Hepatocyte (in vitro differentiated cells): Measurements from ENCODE around the gene FOXQ1. TPM values are rescaled to one million over a fixed set of nuclear protein-coding genes. Genes with fewer than 3 reads are reported as not detected.

Source experiments
- DNase-seq: peaks from one replicate; pipeline ENCODE4 v3.0.0-alpha.2; 2016; ENCODE audit warnings: low spot score
- H2AFZ ChIP-seq: fragments of 200-600 bp; sonication (generic); 2 replicates; pipeline ENCODE4 v1.6.0; 2016; ENCODE audit warnings: antibody characterized with exemption, mild to moderate bottlenecking
- H3K27ac ChIP-seq: fragments of 200-600 bp; sonication (generic); 2 replicates; pipeline ENCODE4 v1.5.1; 2016; ENCODE audit warnings: mild to moderate bottlenecking
- H3K27me3 ChIP-seq: fragments of 200-600 bp; sonication (generic); 2 replicates; pipeline ENCODE4 v1.6.1; 2016
- H3K36me3 ChIP-seq: fragments of 200-600 bp; sonication (generic); replicated peaks from 2 replicates; pipeline ENCODE4 v1.5.1; 2016; ENCODE audit warnings: low read depth; ENCODE audit not compliant: insufficient read depth
- H3K4me1 ChIP-seq: fragments of 200-600 bp; sonication (generic); 2 replicates; pipeline ENCODE4 v1.5.1; 2016; ENCODE audit warnings: mild to moderate bottlenecking, moderate library complexity; ENCODE audit not compliant: insufficient read depth
- H3K4me2 ChIP-seq: fragments of 200-600 bp; sonication (generic); 2 replicates; pipeline ENCODE4 v1.6.0; 2016
- H3K4me3 ChIP-seq: fragments of 200-600 bp; sonication (generic); 2 replicates; pipeline ENCODE4 v1.5.1; 2016; ENCODE audit warnings: mild to moderate bottlenecking
- H3K79me2 ChIP-seq: fragments of 200-600 bp; sonication (generic); 2 replicates; pipeline ENCODE4 v1.6.0; 2017; ENCODE audit warnings: mild to moderate bottlenecking
- H3K9me2 ChIP-seq: fragments of 200-600 bp; sonication (generic); replicated peaks from 2 replicates; pipeline ENCODE4 v1.6.0; 2017; ENCODE audit warnings: mild to moderate bottlenecking; ENCODE audit not compliant: insufficient read depth
- H3K9me3 ChIP-seq: fragments of 200-600 bp; sonication (generic); 2 replicates; pipeline ENCODE4 v1.5.1; 2016; ENCODE audit warnings: low read depth, mild to moderate bottlenecking
- H4K20me1 ChIP-seq: fragments of 200-600 bp; sonication (generic); 2 replicates; pipeline ENCODE4 v1.6.0; 2016; ENCODE audit warnings: mild to moderate bottlenecking; ENCODE audit not compliant: insufficient read depth, poor library complexity, severe bottlenecking
- CTCF ChIP-seq: fragments of 200-600 bp; sonication (generic); IDR thresholded peaks from 2 replicates; pipeline ENCODE4 v1.5.1; 2016; ENCODE audit warnings: antibody characterized with exemption, mild to moderate bottlenecking; ENCODE audit not compliant: poor library complexity
- EZH2 ChIP-seq: fragments of 200-600 bp; sonication (generic); IDR thresholded peaks from 2 replicates; pipeline ENCODE4 v1.6.1; 2016; ENCODE audit warnings: antibody characterized with exemption, mild to moderate bottlenecking, borderline replicate concordance
- EZH2phosphoT487 ChIP-seq: fragments of 200-600 bp; sonication (generic); IDR thresholded peaks from one replicate; pipeline ENCODE4 v1.6.1; 2018; ENCODE audit warnings: antibody characterized with exemption, mild to moderate bottlenecking, low read depth, moderate library complexity; ENCODE audit not compliant: unreplicated experiment, severe bottlenecking
- WGBS: methylation state at CpG from one replicate; pipeline ENCODE4 v1.1.6; 2016; ENCODE audit warnings: low lambda C conversion rate; ENCODE audit errors: missing lambda C conversion rate; 5-methylcytosine and 5-hydroxymethylcytosine counted together
- polyA plus RNA-seq: library from polyadenylated mRNA; unstranded; fragments of >200 nt; fragmentation: Nextera tagmentation; extraction: Ambion mirVana; gene quantifications from 2 replicates; pipeline ENCODE4 v1.2.1, GENCODE V29; 2016
- total RNA-seq: library from RNA; depleted of rRNA; stranded (reverse); fragments of >200 nt; gene quantifications from 2 replicates; pipeline ENCODE4 v1.2.3, GENCODE V29; 2014

FOXQ1 gene
- total and polyA plus RNA-seq, 2 experiments from 2014 or later: 12.8 to 25.9 TPM

GRCh38 chr6:1279065-1279464 is 32.8 kb upstream of the FOXQ1 start:
- H3K27me3 ChIP-seq: no peaks in the 10 kb centered on the region
- H3K9me3 ChIP-seq: no peaks in the 10 kb centered on the region
- H3K4me1 ChIP-seq: no peaks in the 10 kb centered on the region
- no peak overlapping the region for H3K4me3 ChIP-seq
- no peak overlapping the region for H3K27ac ChIP-seq
- H4K20me1 ChIP-seq: no peaks in the 10 kb centered on the region
- H3K36me3 ChIP-seq: no peaks in the 10 kb centered on the region
- DNase-seq: no peak
- 84% methylated on average over 4 of the region's 4 CpGs for WGBS
- no peaks in the 10 kb centered on the region for H3K9me2 ChIP-seq
- no peak overlapping the region for H2AFZ ChIP-seq
- no peaks in the 10 kb centered on the region for H3K79me2 ChIP-seq
- H3K4me2 ChIP-seq: no peak overlapping the region
- no peak for TF ChIP-seq CTCF
- TF ChIP-seq EZH2: no peak
- TF ChIP-seq EZH2phosphoT487: no peak

GRCh38 chr6:1280666-1281300 is 31.1 kb upstream of the FOXQ1 start:
- no peaks in the 10 kb centered on the region for H3K27me3 ChIP-seq
- H3K27ac ChIP-seq: no peak overlapping the region
- no peak for TF ChIP-seq CTCF
- TF ChIP-seq EZH2: no peak
- TF ChIP-seq EZH2phosphoT487: no peak
- no peak overlapping the region for H3K4me3 ChIP-seq
- no peak overlapping the region for H2AFZ ChIP-seq
- no peak for DNase-seq
- no peaks in the 10 kb centered on the region for H3K4me1 ChIP-seq
- no peaks in the 10 kb centered on the region for H3K36me3 ChIP-seq
- 83% methylated on average over 8 of the region's 8 CpGs for WGBS
- no peaks in the 10 kb centered on the region for H3K9me3 ChIP-seq
- H3K9me2 ChIP-seq: no peaks in the 10 kb centered on the region
- H4K20me1 ChIP-seq: no peaks in the 10 kb centered on the region
- no peak overlapping the region for H3K4me2 ChIP-seq
- H3K79me2 ChIP-seq: no peaks in the 10 kb centered on the region

- Histone ChIP-seq H2AFZ (no peak overlapping the region), H3K27ac (no peak overlapping the region), H3K4me3 (no peak overlapping the region), H3K79me2 (no peaks in the 10 kb centered on the region), H3K9me3 (no peaks in the 10 kb centered on the region), H4K20me1 (no peaks in the 10 kb centered on the region), H3K36me3 (no peaks in the 10 kb centered on the region), H3K9me2 (no peaks in the 10 kb centered on the region), H3K4me2 (no peak overlapping the region), H3K27me3 (no peaks in the 10 kb centered on the region), H3K4me1 (no peaks in the 10 kb centered on the region)
- 66% methylated on average over 8 of the region's 8 CpGs for WGBS
- TF ChIP-seq EZH2phosphoT487 (no peak), CTCF (no peak), EZH2 (no peak)
- DNase-seq: no peak
Observed at GRCh38 chr6:1281746-1282145, 30.2 kb upstream of the FOXQ1 start.
